Left lung (tissue), 10 donors: ENCODE data around the gene GPHA2. TPM values are rescaled to one million over a fixed set of nuclear protein-coding genes. Genes with fewer than 3 reads are reported as not detected.

ENCODE experiments used
- ATAC-seq: fragments of 200-7000 bp; cut with Tn5 transposase; one replicate; pipeline ENCODE4 v1.9.1; 2020; ENCODE audit warnings: moderate library complexity
- DNase-seq, 4 donors: peaks; one replicate each; pipeline ENCODE4 v3.0.0-alpha.2; 2013 to 2020
- H3K27ac ChIP-seq, 2 donors: fragments of 200-600 bp; sonication (generic) in 1 of 2; one replicate each; pipeline versions ENCODE4 v1.5.0 to v1.8.0; 2020 to 2021
- H3K27me3 ChIP-seq, 2 donors: fragments of 200-600 bp; sonication (generic) in 1 of 2; one replicate each; pipeline versions ENCODE4 v1.5.0 to v1.8.0; 2020 to 2021
- H3K36me3 ChIP-seq, 2 donors: fragments of 200-600 bp; sonication (generic) in 1 of 2; one replicate each; pipeline versions ENCODE4 v1.5.0 to v1.8.0; 2020 to 2021
- H3K4me1 ChIP-seq, 2 donors: fragments of 200-600 bp; one replicate each; pipeline ENCODE4 v1.8.0; 2021
- H3K4me3 ChIP-seq, 2 donors: fragments of 200-600 bp; sonication (generic) in 1 of 2; one replicate each; pipeline versions ENCODE4 v1.5.0 to v1.8.0; 2020 to 2021; ENCODE audit warnings: mild to moderate bottlenecking in 1 of 2
- H3K9me3 ChIP-seq, 2 donors: fragments of 200-600 bp; sonication (generic) in 1 of 2; one replicate each; pipeline versions ENCODE4 v1.5.0 to v1.8.0; 2020 to 2021
- CTCF ChIP-seq, 2 donors: fragments of 200-600 bp; sonication (generic) in 1 of 2; IDR thresholded peaks; one replicate each; pipeline versions ENCODE4 v1.5.0 to v1.8.0; 2021; ENCODE audit warnings: antibody characterized with exemption in 2 of 2
- intact Hi-C, 2 donors: fragments of 100-400 bp; cut with DNase I; formaldehyde crosslinking; loops; one replicate each; pipeline versions ENCODE4 v1.11.2 to v1.14.2; 2022
- microRNA-seq, 2 donors: library from miRNA; unstranded; fragments of <30 nt; microRNA quantifications; one replicate each; pipeline ENCODE4, GENCODE V29; 2019
- polyA plus RNA-seq, 6 donors: library from polyadenylated mRNA; unstranded; fragments of 120-200 nt; gene quantifications; one replicate each; pipeline ENCODE4 v1.2.1, GENCODE V29; 2013; ENCODE audit not compliant: insufficient read length in 6 of 6
- total RNA-seq, 2 donors: library from RNA; stranded (reverse); fragmentation: NEBNext Ultra II Directional; extraction: Animal tissue kit (Norgen Biotek cat#: 25700); gene quantifications; one replicate each; pipeline ENCODE4 v1.2.1, GENCODE V29; 2021
- donor health status: DM: no; HTN: yes; CAD: no.
- donor health status: DM: no; HTN: no; CAD: no.

Gene GPHA2
- total and polyA plus RNA-seq, 8 donors = 0.25 to 0.60 (median 0.49) TPM; not detected in 5

GRCh38 chr11:64885367-64886286, 50.1 kb downstream of the GPHA2 start:
- H3K36me3 ChIP-seq = no peaks in the 10 kb centered on the region
- DNase-seq = peak in 1 of 4 donors; percentile 46
- TF ChIP-seq CTCF (IDR thresholded peaks at IDR 0.05) = no peak
- peaks cover 0 to 58% of the 10 kb centered on the region in 2 donors for H3K4me1 ChIP-seq
- no peaks in the 10 kb centered on the region for H3K27me3 ChIP-seq
- ATAC-seq = peak; percentile 48
- intact Hi-C loops = no loop called here
- H3K9me3 ChIP-seq = no peaks in the 10 kb centered on the region
- no peak overlapping the region for H3K4me3 ChIP-seq
- peak overlapping the region in 1 of 2 donors; percentile 79 for H3K27ac ChIP-seq

Small RNAs within 50 kb of the gene (microRNA-seq; reads per million reads assigned to microRNA genes)
- gene MIR6749 (0.27 to 0.34 reads per million in 2 donors), gene MIR6750 (0.50 to 1.2 reads per million in 2 donors)

Other genes starting within 250 kb of the GPHA2 start
- gene NRXN2, start 212.7 kb downstream of the GPHA2 start, total RNA-seq = 1 to 10 TPM; 3.5 to 7.9 TPM
- gene NRXN2, start 212.7 kb downstream of the GPHA2 start, polyA plus RNA-seq = 10 to 100 TPM in 4 of 6 donors, 1 to 10 TPM in 2; 6.8 to 15.0 (median 10.9) TPM
- gene RASGRP2, start 191.8 kb downstream of the GPHA2 start, total RNA-seq = 10 to 100 TPM; 10.8 to 35.3 TPM
- 10 to 100 TPM in 2 of 6 donors, 1 to 10 TPM in 4; 9.0 to 11.8 (median 9.4) TPM for gene RASGRP2, start 191.8 kb downstream of the GPHA2 start, polyA plus RNA-seq
- gene PYGM, start 175.9 kb downstream of the GPHA2 start, total RNA-seq = 1 to 10 TPM; 1.3 to 3.7 TPM
- gene PYGM, start 175.9 kb downstream of the GPHA2 start, polyA plus RNA-seq = 1 to 10 TPM; 2.2 to 4.4 (median 3.5) TPM
- 100 to 1,000 TPM; 169 to 228 TPM for gene SF1, start 157.4 kb downstream of the GPHA2 start, total RNA-seq
- gene SF1, start 157.4 kb downstream of the GPHA2 start, polyA plus RNA-seq = 100 to 1,000 TPM; 437 to 519 (median 453) TPM
- 10 to 100 TPM; 19.3 to 23.2 TPM for gene MAP4K2, start 132.7 kb downstream of the GPHA2 start, total RNA-seq
- 10 to 100 TPM; 42.3 to 48.2 (median 46.6) TPM for gene MAP4K2, start 132.7 kb downstream of the GPHA2 start, polyA plus RNA-seq
- 10 to 100 TPM; 26.9 to 29.3 TPM for gene MEN1, start 125.3 kb downstream of the GPHA2 start, total RNA-seq
- gene MEN1, start 125.3 kb downstream of the GPHA2 start, polyA plus RNA-seq = 10 to 100 TPM; 33.0 to 46.5 (median 38.9) TPM
- 10 to 100 TPM; 18.0 to 25.9 TPM for gene CDC42BPG, start 91.2 kb downstream of the GPHA2 start, total RNA-seq
- gene CDC42BPG, start 91.2 kb downstream of the GPHA2 start, polyA plus RNA-seq = 10 to 100 TPM in 1 of 6 donors, 1 to 10 TPM in 5; 6.8 to 10.3 (median 8.6) TPM
- gene EHD1, start 57.3 kb downstream of the GPHA2 start, total RNA-seq = 100 to 1,000 TPM in 1 of 2 donors, 10 to 100 TPM in 1; 73.0 to 153 TPM
- gene EHD1, start 57.3 kb downstream of the GPHA2 start, polyA plus RNA-seq = 10 to 100 TPM; 44.7 to 63.8 (median 52.9) TPM
- 10 to 100 TPM; 21.9 to 23.5 TPM for gene ATG2A, start 18.7 kb downstream of the GPHA2 start, total RNA-seq
- gene ATG2A, start 18.7 kb downstream of the GPHA2 start, polyA plus RNA-seq = 10 to 100 TPM; 14.2 to 21.1 (median 17.5) TPM
- gene PPP2R5B, start 11.2 kb downstream of the GPHA2 start, total RNA-seq = 10 to 100 TPM; 24.4 to 29.9 TPM
- gene PPP2R5B, start 11.2 kb downstream of the GPHA2 start, polyA plus RNA-seq = 10 to 100 TPM; 12.1 to 14.4 (median 13.5) TPM
- gene MAJIN, start 36.2 kb upstream of the GPHA2 start, total RNA-seq = not detected
- under 1 TPM in 2 of 6 donors, not detected in 4; 0.11 to 0.14 TPM for gene MAJIN, start 36.2 kb upstream of the GPHA2 start, polyA plus RNA-seq
- gene BATF2, start 61.1 kb upstream of the GPHA2 start, total RNA-seq = 1 to 10 TPM; 3.2 to 8.1 TPM
- 1 to 10 TPM; 2.6 to 3.7 (median 3.5) TPM for gene BATF2, start 61.1 kb upstream of the GPHA2 start, polyA plus RNA-seq
- gene ARL2, start 78.3 kb upstream of the GPHA2 start, total RNA-seq = 10 to 100 TPM; 85.3 to 89.9 TPM
- gene ARL2, start 78.3 kb upstream of the GPHA2 start, polyA plus RNA-seq = 10 to 100 TPM; 42.2 to 58.3 (median 48.1) TPM
- gene SNX15, start 91.5 kb upstream of the GPHA2 start, total RNA-seq = 10 to 100 TPM; 22.6 to 27.4 TPM
- 10 to 100 TPM; 22.0 to 26.3 (median 23.3) TPM for gene SNX15, start 91.5 kb upstream of the GPHA2 start, polyA plus RNA-seq
- gene SAC3D1, start 105.3 kb upstream of the GPHA2 start, total RNA-seq = 10 to 100 TPM; 13.2 to 15.4 TPM
- 10 to 100 TPM in 4 of 6 donors, 1 to 10 TPM in 2; 8.9 to 14.0 (median 11.1) TPM for gene SAC3D1, start 105.3 kb upstream of the GPHA2 start, polyA plus RNA-seq
- 10 to 100 TPM in 1 of 2 donors, 1 to 10 TPM in 1; 8.5 to 10.4 TPM for gene NAALADL1, start 122.7 kb upstream of the GPHA2 start, total RNA-seq
- 10 to 100 TPM; 11.5 to 20.7 (median 15.4) TPM for gene NAALADL1, start 122.7 kb upstream of the GPHA2 start, polyA plus RNA-seq
- 10 to 100 TPM in 1 of 2 donors, 1 to 10 TPM in 1; 7.1 to 11.3 TPM for gene CDCA5, start 148.1 kb upstream of the GPHA2 start, total RNA-seq
- 10 to 100 TPM; 12.7 to 27.9 (median 17.1) TPM for gene CDCA5, start 148.1 kb upstream of the GPHA2 start, polyA plus RNA-seq
- gene ZFPL1, start 148.3 kb upstream of the GPHA2 start, total RNA-seq = 10 to 100 TPM; 32.6 to 36.4 TPM
- gene ZFPL1, start 148.3 kb upstream of the GPHA2 start, polyA plus RNA-seq = 10 to 100 TPM; 24.9 to 30.4 (median 27.7) TPM
- 10 to 100 TPM; 79.4 to 86.8 TPM for gene VPS51, start 160.3 kb upstream of the GPHA2 start, total RNA-seq
- gene VPS51, start 160.3 kb upstream of the GPHA2 start, polyA plus RNA-seq = 100 to 1,000 TPM in 4 of 6 donors, 10 to 100 TPM in 2; 97.2 to 143 (median 118) TPM
- 10 to 100 TPM; 37.1 to 41.0 TPM for gene TM7SF2, start 176.0 kb upstream of the GPHA2 start, total RNA-seq
- 10 to 100 TPM; 16.1 to 25.5 (median 21.5) TPM for gene TM7SF2, start 176.0 kb upstream of the GPHA2 start, polyA plus RNA-seq
- 10 to 100 TPM in 1 of 2 donors, 1 to 10 TPM in 1; 8.0 to 10.6 TPM for gene ZNHIT2, start 181.8 kb upstream of the GPHA2 start, total RNA-seq
- gene ZNHIT2, start 181.8 kb upstream of the GPHA2 start, polyA plus RNA-seq = 1 to 10 TPM; 3.1 to 6.2 (median 4.9) TPM
- gene FAU, start 186.2 kb upstream of the GPHA2 start, total RNA-seq = 100 to 1,000 TPM; 621 to 685 TPM
- 1,000 to 10,000 TPM in 1 of 6 donors, 100 to 1,000 TPM in 5; 705 to 1,036 (median 867) TPM for gene FAU, start 186.2 kb upstream of the GPHA2 start, polyA plus RNA-seq
- 10 to 100 TPM; 46.8 to 47.2 TPM for gene MRPL49, start 186.4 kb upstream of the GPHA2 start, total RNA-seq
- 10 to 100 TPM; 39.3 to 44.4 (median 41.9) TPM for gene MRPL49, start 186.4 kb upstream of the GPHA2 start, polyA plus RNA-seq
- gene SYVN1, start 198.6 kb upstream of the GPHA2 start, total RNA-seq = 10 to 100 TPM; 63.5 to 74.5 TPM
- gene SYVN1, start 198.6 kb upstream of the GPHA2 start, polyA plus RNA-seq = 10 to 100 TPM; 37.2 to 53.4 (median 45.2) TPM
- not detected for gene SPDYC, start 234.3 kb upstream of the GPHA2 start, total RNA-seq
- not detected for gene SPDYC, start 234.3 kb upstream of the GPHA2 start, polyA plus RNA-seq
- 100 to 1,000 TPM; 232 to 248 TPM for gene CAPN1, start 246.0 kb upstream of the GPHA2 start, total RNA-seq
- gene CAPN1, start 246.0 kb upstream of the GPHA2 start, polyA plus RNA-seq = 100 to 1,000 TPM in 1 of 6 donors, 10 to 100 TPM in 5; 80.5 to 100 (median 86.0) TPM